Measurements from ENCODE around the gene POLR1G. TPM values are rescaled to one million over a fixed set of nuclear protein-coding genes. Genes with fewer than 3 reads are reported as not detected.

The POLR1G gene
- polyA plus RNA-seq, 1 of the 3 experiments (the other 2 are of a cell fraction) = 11.9 TPM

- peak overlapping the region in 1 of 2 experiments; percentile 59; a peak in 2 of 4 replicates for H3K27ac ChIP-seq (ENCODE audit: low read depth in 2 of 2, low read length in 1 of 2)
- peak; percentile 10 for DNase-seq
- no peaks in the 10 kb centered on the region for H3K9me3 ChIP-seq
- H3K9ac ChIP-seq = peak overlapping the region; percentile 10; the same call in 1 of the 2 replicates
- 100% methylated on average over 1 of the region's 1 CpG for WGBS (ENCODE audit: low lambda C conversion rate)
- H3K9me2 ChIP-seq = no peaks in the 10 kb centered on the region
- ChIA-PET CTCF (interaction anchor here (1.5 kb wide), 1 partner anchor 105 kb away, joined by 5 read pairs; no protein-coding TSS in a partner anchor), POLR2A (no interaction called here)
- H3K4me2 ChIP-seq = no peak overlapping the region
- no peak overlapping the region for H3K4me3 ChIP-seq (ENCODE audit: low read depth in 2 of 2, low read length in 1 of 2)
- H3K79me2 ChIP-seq (ENCODE audit: insufficient read depth) = no peaks in the 10 kb centered on the region; the same call in 1 of the 2 replicates
- H4K20me1 ChIP-seq (ENCODE audit: insufficient read depth) = no peaks in the 10 kb centered on the region
- peaks cover 45% of the 10 kb centered on the region for H3F3A ChIP-seq (replicated peaks; ENCODE audit: insufficient read depth)
- H3K36me3 ChIP-seq (replicated peaks in 1 of 2; ENCODE audit: control insufficient read depth in 1 of 2, insufficient read depth in 2 of 2, low read length in 1 of 2) = peaks cover 0 to 8% of the 10 kb centered on the region in 2 experiments
- no peak for TF ChIP-seq MEF2A (IDR thresholded peaks at IDR 0.05; ENCODE audit: borderline replicate concordance, low read depth)
- H2AFZ ChIP-seq (ENCODE audit: low read depth) = no peak overlapping the region
- no peaks in the 10 kb centered on the region for H3K27me3 ChIP-seq (ENCODE audit: insufficient read depth)
- H3K4me1 ChIP-seq (ENCODE audit: control insufficient read depth in 1 of 2, insufficient read depth in 2 of 2, low read depth in 1 of 2, low read length in 1 of 2) = peaks cover 0 to 23% of the 10 kb centered on the region in 2 experiments; a peak in 3 of 4 replicates
These were observed 26.3 kb upstream of the POLR1G start for GRCh38 chr19:45380107-45380506.

- no peak for DNase-seq
- no peak overlapping the region for H3K27ac ChIP-seq (ENCODE audit: low read depth in 2 of 2, low read length in 1 of 2)
These were observed 24.0 kb upstream of the POLR1G start for GRCh38 chr19:45382426-45382825.

More at GRCh38 chr19:45382426-45382825, 24.0 kb upstream of the POLR1G start:
- no peak overlapping the region for H2AFZ ChIP-seq (ENCODE audit: low read depth)
- CTCF ChIA-PET = no interaction called here
- H3K4me2 ChIP-seq = no peak overlapping the region
- 95% methylated on average over 18 of the region's 29 CpGs for WGBS (ENCODE audit: low lambda C conversion rate)
- no peak overlapping the region for H3K9ac ChIP-seq
- H3K79me2 ChIP-seq (ENCODE audit: insufficient read depth) = no peaks in the 10 kb centered on the region; the same call in 1 of the 2 replicates
- peaks cover 0 to 11% of the 10 kb centered on the region in 2 experiments for H3K36me3 ChIP-seq (replicated peaks in 1 of 2; ENCODE audit: control insufficient read depth in 1 of 2, insufficient read depth in 2 of 2, low read length in 1 of 2)
- H4K20me1 ChIP-seq (ENCODE audit: insufficient read depth) = no peaks in the 10 kb centered on the region
- no peaks in the 10 kb centered on the region for H3K9me2 ChIP-seq
- no peaks in the 10 kb centered on the region for H3K27me3 ChIP-seq (ENCODE audit: insufficient read depth)
- H3K4me1 ChIP-seq (ENCODE audit: control insufficient read depth in 1 of 2, insufficient read depth in 2 of 2, low read depth in 1 of 2, low read length in 1 of 2) = peaks cover 7 to 9% of the 10 kb centered on the region in 2 experiments; a peak in 2 of 4 replicates
- no peaks in the 10 kb centered on the region for H3K9me3 ChIP-seq
- TF ChIP-seq EP300 (IDR thresholded peaks at IDR 0.05; ENCODE audit: borderline replicate concordance in 1 of 2, low read depth in 1 of 2, low read length in 1 of 2) = no peak
- no peak for TF ChIP-seq FOXJ3 (CRISPR knock-in tag; IDR thresholded peaks at IDR 0.05)
- TF ChIP-seq, protein P1, sequence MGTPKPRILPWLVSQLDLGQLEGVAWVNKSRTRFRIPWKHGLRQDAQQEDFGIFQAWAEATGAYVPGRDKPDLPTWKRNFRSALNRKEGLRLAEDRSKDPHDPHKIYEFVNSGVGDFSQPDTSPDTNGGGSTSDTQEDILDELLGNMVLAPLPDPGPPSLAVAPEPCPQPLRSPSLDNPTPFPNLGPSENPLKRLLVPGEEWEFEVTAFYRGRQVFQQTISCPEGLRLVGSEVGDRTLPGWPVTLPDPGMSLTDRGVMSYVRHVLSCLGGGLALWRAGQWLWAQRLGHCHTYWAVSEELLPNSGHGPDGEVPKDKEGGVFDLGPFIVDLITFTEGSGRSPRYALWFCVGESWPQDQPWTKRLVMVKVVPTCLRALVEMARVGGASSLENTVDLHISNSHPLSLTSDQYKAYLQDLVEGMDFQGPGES (IDR thresholded peaks at IDR 0.05; ENCODE audit: low read depth, low read length) = no peak
- no peak for TF ChIP-seq RFX5 (IDR thresholded peaks at IDR 0.05; ENCODE audit: low read length)
- no peak for TF ChIP-seq CHD2 (IDR thresholded peaks at IDR 0.05; ENCODE audit: low read length, partially characterized antibody)
- TF ChIP-seq MEF2A (IDR thresholded peaks at IDR 0.05; ENCODE audit: borderline replicate concordance, low read depth) = no peak
- TF ChIP-seq, protein P2, sequence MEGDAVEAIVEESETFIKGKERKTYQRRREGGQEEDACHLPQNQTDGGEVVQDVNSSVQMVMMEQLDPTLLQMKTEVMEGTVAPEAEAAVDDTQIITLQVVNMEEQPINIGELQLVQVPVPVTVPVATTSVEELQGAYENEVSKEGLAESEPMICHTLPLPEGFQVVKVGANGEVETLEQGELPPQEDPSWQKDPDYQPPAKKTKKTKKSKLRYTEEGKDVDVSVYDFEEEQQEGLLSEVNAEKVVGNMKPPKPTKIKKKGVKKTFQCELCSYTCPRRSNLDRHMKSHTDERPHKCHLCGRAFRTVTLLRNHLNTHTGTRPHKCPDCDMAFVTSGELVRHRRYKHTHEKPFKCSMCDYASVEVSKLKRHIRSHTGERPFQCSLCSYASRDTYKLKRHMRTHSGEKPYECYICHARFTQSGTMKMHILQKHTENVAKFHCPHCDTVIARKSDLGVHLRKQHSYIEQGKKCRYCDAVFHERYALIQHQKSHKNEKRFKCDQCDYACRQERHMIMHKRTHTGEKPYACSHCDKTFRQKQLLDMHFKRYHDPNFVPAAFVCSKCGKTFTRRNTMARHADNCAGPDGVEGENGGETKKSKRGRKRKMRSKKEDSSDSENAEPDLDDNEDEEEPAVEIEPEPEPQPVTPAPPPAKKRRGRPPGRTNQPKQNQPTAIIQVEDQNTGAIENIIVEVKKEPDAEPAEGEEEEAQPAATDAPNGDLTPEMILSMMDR (IDR thresholded peaks at IDR 0.05) = no peak
- TF ChIP-seq, protein P3, sequence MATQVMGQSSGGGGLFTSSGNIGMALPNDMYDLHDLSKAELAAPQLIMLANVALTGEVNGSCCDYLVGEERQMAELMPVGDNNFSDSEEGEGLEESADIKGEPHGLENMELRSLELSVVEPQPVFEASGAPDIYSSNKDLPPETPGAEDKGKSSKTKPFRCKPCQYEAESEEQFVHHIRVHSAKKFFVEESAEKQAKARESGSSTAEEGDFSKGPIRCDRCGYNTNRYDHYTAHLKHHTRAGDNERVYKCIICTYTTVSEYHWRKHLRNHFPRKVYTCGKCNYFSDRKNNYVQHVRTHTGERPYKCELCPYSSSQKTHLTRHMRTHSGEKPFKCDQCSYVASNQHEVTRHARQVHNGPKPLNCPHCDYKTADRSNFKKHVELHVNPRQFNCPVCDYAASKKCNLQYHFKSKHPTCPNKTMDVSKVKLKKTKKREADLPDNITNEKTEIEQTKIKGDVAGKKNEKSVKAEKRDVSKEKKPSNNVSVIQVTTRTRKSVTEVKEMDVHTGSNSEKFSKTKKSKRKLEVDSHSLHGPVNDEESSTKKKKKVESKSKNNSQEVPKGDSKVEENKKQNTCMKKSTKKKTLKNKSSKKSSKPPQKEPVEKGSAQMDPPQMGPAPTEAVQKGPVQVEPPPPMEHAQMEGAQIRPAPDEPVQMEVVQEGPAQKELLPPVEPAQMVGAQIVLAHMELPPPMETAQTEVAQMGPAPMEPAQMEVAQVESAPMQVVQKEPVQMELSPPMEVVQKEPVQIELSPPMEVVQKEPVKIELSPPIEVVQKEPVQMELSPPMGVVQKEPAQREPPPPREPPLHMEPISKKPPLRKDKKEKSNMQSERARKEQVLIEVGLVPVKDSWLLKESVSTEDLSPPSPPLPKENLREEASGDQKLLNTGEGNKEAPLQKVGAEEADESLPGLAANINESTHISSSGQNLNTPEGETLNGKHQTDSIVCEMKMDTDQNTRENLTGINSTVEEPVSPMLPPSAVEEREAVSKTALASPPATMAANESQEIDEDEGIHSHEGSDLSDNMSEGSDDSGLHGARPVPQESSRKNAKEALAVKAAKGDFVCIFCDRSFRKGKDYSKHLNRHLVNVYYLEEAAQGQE (IDR thresholded peaks at IDR 0.05; ENCODE audit: low read depth, low read length) = no peak
- peaks cover 27% of the 10 kb centered on the region for H3F3A ChIP-seq (replicated peaks; ENCODE audit: insufficient read depth)
- POLR2A ChIA-PET = no interaction called here
- no peak overlapping the region for H3K4me3 ChIP-seq (ENCODE audit: low read depth in 2 of 2, low read length in 1 of 2)
